ENCODE data around the gene TRAT1.

The TRAT1 gene

DNA sequence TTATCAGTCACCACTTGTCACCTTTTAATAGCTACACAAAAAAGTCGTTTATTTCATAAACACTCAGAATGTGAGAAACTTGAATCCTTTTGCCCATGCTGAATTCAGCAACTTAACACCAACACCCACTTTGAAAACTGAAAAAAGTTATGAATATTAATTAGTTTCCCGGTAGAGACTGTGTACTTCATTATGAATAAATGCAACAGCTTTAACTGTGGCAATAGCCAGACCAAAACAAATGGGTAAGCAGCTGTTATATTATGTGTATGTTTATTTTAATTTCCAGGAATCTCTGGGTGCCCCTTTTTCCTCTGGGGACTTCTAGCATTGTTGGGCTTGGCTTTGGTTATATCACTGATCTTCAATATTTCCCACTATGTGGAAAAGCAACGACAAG is 7.8 kb downstream of the TRAT1 start:
- DNase-seq (ENCODE audit: low read depth in 2 of 2), result no peak
- TF ChIP-seq, protein P1, sequence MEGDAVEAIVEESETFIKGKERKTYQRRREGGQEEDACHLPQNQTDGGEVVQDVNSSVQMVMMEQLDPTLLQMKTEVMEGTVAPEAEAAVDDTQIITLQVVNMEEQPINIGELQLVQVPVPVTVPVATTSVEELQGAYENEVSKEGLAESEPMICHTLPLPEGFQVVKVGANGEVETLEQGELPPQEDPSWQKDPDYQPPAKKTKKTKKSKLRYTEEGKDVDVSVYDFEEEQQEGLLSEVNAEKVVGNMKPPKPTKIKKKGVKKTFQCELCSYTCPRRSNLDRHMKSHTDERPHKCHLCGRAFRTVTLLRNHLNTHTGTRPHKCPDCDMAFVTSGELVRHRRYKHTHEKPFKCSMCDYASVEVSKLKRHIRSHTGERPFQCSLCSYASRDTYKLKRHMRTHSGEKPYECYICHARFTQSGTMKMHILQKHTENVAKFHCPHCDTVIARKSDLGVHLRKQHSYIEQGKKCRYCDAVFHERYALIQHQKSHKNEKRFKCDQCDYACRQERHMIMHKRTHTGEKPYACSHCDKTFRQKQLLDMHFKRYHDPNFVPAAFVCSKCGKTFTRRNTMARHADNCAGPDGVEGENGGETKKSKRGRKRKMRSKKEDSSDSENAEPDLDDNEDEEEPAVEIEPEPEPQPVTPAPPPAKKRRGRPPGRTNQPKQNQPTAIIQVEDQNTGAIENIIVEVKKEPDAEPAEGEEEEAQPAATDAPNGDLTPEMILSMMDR (IDR thresholded peaks at IDR 0.05; ENCODE audit: low read depth, low read length), result no peak
- no peak overlapping the region for H3K4me3 ChIP-seq (replicated peaks in 1 of 2; ENCODE audit: low read depth in 2 of 2, low read length in 2 of 2)

DNA sequence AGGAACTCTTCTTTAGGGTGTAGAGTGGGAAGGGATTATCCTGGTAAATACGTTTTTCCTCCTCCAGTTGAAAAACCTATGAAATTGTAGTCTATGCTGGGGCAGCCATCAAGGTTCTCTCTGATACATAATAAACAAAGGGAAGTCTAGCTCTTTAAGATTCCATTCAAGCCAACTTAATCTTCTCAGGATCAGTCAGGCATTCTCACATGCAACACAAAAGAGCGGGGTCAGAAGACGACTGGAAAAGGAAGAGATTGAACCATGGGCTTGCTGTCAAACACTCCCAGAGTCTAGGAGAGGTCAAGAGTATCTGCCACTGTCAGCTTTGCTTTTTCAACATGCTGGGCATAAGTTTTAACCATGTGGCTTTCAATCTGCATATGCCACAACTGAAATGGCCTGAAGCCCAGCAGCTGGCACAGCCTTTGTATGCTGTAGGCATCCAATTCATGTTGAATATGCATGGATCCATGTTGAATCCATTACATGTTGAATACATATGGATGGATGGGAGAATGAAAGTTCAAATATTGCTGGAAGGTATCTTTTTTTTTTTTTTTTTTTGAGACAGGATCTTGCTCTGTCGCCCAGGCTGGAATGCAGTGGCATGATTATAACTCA is 8.5 kb downstream of the TRAT1 start:
- TF ChIP-seq, protein P1 (IDR thresholded peaks at IDR 0.05; ENCODE audit: low read depth, low read length), result no peak
- DNase-seq (ENCODE audit: low read depth in 2 of 2), result no peak
- no peak overlapping the region for H3K4me3 ChIP-seq (replicated peaks in 1 of 2; ENCODE audit: low read depth in 2 of 2, low read length in 2 of 2)

DNA sequence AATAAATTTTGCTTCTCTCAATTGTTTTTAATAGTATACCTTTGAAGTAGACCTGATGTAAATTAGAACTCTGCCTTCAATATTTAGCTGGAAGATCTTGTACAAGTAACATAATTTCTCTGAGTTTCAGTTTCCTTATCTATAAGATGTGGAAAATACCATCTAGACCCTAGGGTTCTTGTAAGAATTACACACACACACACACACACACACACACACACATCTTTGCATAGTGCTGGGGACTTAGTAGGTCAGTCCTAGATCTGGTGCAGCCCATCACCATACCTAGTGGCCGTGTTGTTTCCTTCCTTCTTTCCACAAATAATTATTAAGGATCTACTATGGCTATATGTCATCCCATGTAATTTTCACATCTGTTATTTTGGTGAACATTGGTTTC is 11.0 kb downstream of the TRAT1 start:
- TF ChIP-seq, protein P1 (IDR thresholded peaks at IDR 0.05; ENCODE audit: low read depth, low read length), result no peak
- DNase-seq (ENCODE audit: low read depth in 2 of 2), result no peak

DNA sequence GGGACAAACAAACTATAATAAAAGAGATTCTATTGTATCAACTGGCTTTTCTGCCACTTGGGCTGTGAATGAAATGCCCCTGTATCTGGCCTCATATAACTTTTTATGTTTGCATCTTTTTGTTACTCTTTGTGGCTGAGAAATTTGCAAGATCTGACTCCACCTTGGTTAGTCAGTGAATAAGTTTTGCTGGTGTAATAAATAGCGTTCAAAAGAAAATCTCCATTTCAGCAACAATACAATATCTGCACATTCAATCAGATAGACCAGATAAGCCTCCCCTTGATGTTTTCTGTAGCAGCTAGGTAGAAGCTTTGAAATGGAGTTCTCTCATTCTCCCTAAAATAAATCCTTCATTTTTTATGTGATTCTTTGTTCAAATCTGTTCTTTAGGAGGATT is 12.0 kb downstream of the TRAT1 start:
- DNase-seq (ENCODE audit: low read depth in 2 of 2), result no peak
- no peak overlapping the region for H3K4me3 ChIP-seq (replicated peaks in 1 of 2; ENCODE audit: low read depth in 2 of 2, low read length in 2 of 2)
- TF ChIP-seq, protein P1 (IDR thresholded peaks at IDR 0.05; ENCODE audit: low read depth, low read length), result no peak

More for the DNA sequence above, 11.0 kb downstream of the TRAT1 start:
- H3K4me3 ChIP-seq (replicated peaks in 1 of 2; ENCODE audit: low read depth in 2 of 2, low read length in 2 of 2), result no peak overlapping the region

DNA sequence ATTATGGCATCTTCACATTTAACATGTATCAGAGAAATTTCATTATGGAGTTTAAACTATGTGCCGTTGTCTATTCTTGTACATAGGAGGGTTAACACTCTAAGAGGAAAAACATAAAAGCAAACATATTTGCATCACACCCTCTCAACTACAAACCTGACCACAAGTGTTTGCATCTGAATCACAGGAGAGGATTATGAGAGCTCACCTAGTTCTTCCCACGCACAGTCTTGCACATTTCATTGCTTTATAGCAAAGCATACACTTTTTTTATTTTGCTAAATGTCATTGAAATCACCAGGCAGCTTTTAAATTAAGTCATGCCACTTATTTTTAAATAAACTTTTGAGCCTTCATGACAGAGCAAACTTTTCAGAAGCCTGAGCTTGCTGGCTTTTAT is 12.5 kb downstream of the TRAT1 start:
- TF ChIP-seq, protein P1 (IDR thresholded peaks at IDR 0.05; ENCODE audit: low read depth, low read length), result no peak
- no peak overlapping the region for H3K4me3 ChIP-seq (replicated peaks in 1 of 2; ENCODE audit: low read depth in 2 of 2, low read length in 2 of 2)
- DNase-seq (ENCODE audit: low read depth in 2 of 2), result no peak

DNA sequence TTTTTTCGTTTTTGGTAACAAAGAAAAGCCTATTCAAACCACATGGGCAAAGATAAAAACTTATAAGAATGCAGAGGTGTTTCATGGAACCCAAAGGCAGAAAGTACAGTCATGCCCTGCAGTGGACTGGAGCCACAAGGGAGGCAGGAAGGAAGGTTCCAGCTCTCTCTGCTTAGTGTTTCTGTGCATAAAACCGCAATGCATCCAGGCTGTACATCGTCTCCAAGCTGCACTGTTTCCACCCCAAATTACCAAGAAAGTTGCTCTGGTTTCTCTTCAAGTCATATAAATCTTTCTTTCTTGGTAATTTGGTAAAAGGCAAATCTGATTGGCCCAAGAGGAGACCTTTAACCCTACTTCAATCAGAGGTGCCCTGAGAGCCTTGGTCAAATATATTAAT is 15.8 kb downstream of the TRAT1 start:
- no peak for DNase-seq (ENCODE audit: low read depth in 2 of 2)
- no peak overlapping the region for H3K4me3 ChIP-seq (replicated peaks in 1 of 2; ENCODE audit: low read depth in 2 of 2, low read length in 2 of 2)
- TF ChIP-seq, protein P1 (IDR thresholded peaks at IDR 0.05; ENCODE audit: low read depth, low read length), result no peak

All from cardiac fibroblast (primary cell).